ENCODE results near the gene SLC25A25.
A peak's percentile ranks its signal among the peaks of the same experiment; 100 is the strongest.
"Not testable (repeated sequence)": the region's sequence is repeated elsewhere in the genome, so short reads cannot be mapped to it uniquely, and the experiment has no call there.

Gene SLC25A25

DNA sequence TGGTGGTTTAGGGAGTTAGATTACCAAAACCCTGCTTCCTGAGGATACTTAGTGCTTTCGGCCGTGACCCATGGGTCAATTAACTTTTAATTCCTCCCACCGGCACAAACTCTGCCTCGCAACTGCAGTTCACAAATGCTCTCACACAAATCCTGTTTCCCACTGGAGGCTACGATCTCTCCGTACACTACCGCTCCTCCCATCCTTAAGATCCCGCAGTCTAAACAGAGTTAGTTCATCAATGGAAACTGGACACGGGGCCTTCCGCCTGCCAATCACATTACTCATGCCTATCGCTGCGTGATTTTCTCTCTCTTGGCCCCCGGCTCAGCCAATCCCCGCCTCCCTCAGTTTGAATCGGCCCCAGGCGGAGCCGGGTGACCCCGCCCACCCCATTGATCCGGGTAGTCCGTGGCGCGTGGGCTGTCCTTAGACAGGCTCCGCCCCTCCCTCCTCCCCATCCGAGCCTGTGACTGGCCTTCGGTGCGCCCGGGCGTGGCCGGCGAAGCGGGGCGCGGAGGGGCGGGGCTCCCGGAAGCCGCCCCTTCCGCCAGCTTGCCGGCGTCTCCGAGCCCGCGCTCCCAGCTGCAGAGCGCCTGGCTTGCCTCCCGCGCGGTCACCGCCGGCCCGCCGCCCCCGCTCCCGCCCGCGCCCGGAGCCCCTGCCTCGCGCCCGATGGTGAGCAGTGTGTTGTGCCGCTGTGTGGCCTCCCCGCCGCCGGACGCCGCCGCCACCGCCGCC, at the start of gene SLC25A25:
TSS of gene SLC25A25 (plus strand) at position 588 of the 741 bp plus-strand sequence. CDS start at position 676, 88 bp downstream.
- DNase-seq (ENCODE audit: low spot score): peak; percentile 100

DNA sequence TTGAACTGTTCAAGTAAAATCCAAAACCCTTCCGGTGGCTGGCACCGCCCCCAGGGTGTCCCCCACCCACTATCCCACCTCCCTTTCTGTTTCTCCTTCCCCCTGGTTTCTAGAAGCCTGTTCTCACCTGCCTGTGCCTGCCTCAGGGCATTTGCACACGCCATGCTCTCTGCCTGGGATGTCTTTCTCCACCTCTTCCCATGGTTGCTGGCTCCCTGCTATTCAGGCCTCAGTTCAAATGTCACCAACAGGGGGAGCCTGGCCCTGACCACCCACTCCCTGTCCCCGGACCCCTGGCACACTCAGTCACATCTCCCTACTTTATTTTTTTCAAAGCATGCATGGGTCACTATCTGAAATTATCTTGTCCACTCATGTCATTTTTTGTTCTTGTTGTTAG, 47.3 kb upstream of the SLC25A25 start:
- no peak for DNase-seq (ENCODE audit: low spot score)

DNA sequence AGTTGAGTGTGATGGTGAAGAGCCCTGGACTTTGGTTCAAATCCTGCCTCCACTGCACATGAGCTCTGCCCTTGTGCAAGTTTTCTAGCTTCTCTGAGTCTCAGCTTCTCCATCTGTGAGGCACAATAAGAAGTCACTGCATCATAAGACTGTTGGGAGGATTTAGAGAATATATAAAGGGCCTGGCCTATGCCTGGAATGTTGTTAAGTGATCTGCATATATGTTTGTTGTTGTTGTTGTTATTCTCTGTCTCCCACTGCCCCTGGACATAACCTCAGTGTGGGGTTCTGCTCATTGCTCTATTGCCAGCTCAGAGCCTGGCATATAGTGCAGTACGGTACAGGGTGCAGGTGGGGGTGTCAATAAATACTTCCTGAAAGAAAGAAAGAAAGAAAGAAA, 46.9 kb upstream of the SLC25A25 start:
- no peak for DNase-seq (ENCODE audit: low spot score)

DNA sequence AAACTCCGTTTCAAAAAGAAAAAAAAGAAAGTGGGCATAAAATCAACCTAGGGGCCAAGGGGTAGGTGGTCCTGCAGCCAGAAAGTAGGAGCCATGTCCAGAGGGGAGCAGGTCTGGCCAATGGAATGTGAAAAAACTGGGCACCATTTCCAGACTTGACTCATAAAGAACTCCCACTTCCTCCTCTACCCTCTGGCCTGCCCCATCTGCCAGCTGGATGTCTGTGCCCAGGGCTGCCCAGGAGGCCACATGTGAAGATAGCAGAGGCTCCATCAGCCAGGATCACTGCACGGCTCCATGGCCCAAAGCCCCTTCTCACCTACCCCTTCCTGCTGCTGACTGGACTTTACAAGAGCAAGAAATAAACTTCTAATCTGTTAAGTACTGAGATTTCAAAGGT, 45.1 kb upstream of the SLC25A25 start:
- no peak for DNase-seq (ENCODE audit: low spot score)

DNA sequence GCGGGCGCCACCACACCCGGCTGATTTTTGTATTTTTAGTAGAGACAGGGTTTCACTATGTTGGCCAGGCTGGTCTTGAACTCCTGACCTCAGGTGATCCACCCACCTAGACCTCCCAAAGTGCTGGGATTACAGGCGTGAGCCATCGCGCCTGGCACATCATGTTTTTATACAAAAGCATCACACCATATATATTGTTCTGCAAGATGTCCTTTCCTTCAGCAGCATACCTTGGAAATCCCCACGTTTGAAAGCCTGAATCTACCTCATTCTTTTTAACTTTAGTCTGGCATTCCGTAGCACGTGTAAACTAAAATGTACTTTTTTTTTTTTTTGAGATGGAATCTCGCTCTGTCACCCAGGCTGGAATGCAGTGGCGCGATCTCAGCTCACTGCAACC, 44.4 kb upstream of the SLC25A25 start:
- DNase-seq (ENCODE audit: low spot score): not testable (repeated sequence)

DNA sequence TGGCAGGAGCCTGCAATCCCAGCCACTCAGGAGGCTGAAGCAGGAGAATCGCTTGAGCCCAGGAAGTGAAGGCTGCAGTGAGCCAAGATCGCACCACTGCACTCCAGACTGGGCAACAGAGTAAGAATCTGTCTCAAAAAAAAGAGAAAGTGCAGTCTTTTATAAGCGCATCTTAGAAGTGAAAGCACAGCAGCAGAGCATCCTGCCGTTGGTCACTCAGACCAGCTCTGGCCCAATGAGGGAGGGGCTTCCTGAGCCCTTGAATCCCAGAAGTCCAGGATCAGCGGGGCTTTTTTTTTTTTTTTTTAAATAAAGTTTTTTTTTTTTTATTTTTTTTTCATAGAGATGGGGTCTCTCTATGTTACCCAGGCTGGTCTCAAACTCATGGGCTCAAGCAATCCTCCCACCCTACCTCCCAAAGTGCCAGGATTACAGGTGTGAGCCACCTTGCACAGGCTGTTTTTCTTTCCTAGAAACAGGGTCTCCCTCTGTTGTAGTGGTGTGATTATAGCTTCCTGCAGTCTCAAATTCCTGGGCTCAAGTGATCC, 43.2 kb upstream of the SLC25A25 start:
- no peak for DNase-seq (ENCODE audit: low spot score)

DNA sequence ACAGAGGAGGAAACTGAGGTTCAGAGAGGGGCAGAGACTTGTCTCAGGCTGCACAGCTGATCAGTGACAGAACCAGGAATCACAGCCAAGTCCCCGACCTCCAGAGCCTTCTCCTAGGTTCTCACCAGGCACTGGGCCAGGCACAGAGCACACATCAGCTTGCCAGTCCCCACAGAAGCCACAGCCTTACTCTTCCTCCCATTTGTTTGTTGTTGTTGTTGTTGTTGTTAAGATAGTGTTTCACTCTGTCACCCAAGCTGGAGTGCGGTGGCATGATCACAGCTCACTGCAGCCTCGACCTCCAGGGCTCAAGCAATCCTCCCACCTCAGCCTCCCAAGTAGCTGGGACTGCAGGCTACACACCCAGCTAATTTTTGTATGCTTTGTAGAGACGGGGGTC, 42.3 kb upstream of the SLC25A25 start:
- peak; percentile 44 for DNase-seq (ENCODE audit: low spot score)

DNA sequence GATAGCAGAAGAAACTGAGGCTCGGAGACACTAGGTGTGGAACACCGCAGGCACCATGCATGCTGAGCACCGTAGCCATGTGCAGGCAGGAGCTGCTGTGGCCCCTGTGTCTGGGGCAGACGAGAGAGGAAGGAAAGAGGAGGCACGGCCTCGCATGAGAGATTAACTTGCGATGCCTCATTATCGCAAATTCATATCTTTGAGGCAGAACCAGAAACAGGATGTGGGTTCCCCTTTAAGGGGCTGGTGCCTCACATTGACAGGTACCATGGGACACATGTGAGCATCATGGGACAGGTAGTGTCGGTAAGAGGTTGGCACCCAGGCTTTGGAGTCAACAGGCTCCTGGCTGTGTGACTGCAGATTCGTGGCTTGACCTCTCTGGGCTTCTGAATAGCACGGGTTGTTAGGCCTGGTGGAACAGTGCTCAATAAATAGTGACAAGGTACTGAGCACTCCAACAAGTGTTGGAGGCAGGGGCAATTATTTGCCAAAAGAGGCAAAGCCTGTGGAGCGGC, 41.7 kb upstream of the SLC25A25 start:
- peak; percentile 90 for DNase-seq (ENCODE audit: low spot score)

DNA sequence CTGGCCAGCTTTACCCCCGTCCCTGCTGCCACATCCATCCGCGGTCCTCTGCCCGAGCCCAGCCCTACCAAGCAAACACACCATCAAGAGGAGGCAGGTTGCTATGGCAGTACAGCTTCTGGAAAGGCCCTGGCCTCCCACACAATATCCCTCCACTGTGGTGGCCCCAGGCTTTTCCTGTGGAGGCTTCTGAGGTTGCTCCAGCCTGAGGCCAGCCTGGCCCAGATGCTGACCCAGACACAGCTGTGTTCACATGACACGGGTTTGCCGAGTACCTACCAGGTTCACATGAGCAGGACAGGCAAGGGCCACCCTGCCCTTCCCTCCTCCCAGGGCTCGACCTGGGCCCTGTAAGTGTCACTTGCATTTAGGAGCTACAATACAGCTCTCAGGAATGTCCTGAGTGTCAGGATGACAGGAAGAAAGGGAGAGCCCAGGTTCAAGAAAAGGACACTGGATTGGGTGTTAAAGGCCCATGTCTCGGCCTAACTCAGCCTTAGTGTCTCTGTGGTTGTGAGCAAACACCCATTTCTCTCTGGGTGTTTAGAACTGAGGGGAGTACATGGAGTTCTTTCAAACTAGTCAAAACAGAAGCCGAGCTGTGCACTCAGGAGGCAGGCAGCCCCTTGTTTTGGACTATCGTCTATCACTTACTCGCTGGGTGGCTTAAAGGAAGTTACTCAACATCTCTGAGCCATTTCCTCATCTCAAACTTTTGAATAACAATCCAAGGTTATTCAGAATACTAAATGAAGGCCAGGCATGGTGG, 41.1 kb upstream of the SLC25A25 start:
- peak; percentile 71 for DNase-seq (ENCODE audit: low spot score)

DNA sequence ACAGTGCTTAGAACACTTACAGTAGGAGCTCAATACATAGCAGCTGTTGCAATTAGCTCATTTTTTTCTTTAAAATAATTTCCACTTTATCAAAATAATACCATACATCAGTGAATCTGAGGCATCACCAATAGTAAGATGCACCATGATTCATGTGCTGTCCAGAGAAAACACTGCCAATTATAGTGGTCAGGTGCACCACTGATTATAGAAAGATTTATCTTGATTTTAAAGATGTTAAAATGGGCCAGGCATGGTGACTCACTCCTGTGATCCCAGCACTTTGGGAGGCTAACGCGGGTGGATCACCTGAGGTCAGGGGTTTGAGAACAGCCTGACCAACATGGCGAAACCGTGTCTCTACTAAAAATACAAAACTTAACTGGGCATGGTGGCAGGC, 40.3 kb upstream of the SLC25A25 start:
- DNase-seq (ENCODE audit: low spot score): no peak

DNA sequence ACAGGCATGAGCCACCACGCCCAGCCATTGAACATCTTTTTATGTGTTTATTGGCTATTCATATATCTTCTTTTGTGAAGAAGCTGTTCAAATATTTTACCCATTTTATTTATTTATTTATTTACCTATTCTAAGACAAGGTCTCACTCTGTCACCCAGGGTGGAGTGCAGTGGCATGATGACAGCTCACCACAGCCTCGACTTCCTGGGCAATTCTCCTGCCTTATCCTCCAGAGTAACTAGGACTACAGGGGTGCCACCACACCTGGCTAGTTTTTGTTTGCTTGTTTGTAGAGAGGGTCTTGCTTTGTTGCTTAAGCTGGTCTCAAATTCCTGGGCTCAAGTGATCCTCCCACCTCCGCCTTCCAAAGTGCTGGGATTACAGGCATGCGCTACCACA, 34.4 kb upstream of the SLC25A25 start:
- DNase-seq (ENCODE audit: low spot score): peak; percentile 39

DNA sequence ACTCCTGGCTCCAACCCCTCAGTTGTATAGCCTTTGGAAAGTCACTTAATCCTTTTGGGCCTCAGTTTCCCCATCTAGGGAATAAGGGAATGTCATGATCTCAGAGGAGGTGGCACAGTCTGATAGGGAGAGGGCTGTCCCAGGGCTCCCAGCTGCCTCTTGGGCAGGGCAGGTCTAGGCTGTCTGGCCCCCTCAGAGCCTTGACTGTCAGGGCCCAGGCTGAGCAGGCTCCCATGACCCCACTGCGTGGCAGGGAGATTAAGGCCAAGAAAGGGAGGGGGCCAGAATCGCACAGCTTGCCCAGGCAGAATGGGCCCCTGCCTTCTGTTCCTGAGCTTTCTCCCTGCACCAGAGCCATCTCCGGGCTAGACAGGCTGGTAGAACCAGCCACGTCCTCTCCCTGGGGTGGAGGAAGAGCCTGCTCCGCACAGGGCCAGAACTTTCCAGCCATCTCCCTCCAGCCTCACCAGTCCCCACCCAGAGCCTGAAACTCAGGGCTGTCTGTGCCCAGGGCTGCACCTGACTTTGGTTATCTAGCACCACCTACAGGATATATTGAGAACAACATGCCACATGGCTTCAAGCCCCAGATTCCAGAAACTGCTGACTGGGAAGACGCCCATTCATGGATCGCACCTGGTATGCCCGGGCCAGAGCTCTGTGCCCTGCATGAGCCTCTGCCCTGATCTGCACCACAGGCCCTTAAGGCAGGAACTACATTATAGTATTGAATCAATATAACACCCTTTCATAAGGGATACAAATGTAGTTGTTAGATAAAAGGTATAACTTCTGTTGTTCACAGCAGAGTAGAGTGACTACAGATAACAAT, 33.0 kb upstream of the SLC25A25 start:
- DNase-seq (ENCODE audit: low spot score): peak; percentile 85

DNA sequence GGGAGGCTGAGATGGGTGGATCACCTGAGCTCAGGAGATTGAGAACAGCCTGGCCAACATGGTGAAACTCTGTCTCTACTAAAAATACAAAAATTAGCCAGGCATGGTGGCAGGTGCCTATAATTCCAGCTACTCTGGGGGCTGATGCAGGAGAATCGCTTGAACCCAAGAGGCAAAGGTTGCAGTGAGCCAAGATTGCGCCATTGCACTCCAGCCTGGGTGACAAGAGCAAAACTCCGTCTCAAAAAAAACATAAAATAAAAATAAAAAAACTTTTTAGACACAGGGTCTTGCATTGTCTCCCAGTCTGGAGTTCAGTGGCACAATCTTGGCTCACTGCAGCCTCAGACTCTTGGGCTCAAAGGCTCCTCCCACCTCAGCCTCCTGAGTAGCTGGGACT, 31.5 kb upstream of the SLC25A25 start:
- DNase-seq (ENCODE audit: low spot score): not testable (repeated sequence)

DNA sequence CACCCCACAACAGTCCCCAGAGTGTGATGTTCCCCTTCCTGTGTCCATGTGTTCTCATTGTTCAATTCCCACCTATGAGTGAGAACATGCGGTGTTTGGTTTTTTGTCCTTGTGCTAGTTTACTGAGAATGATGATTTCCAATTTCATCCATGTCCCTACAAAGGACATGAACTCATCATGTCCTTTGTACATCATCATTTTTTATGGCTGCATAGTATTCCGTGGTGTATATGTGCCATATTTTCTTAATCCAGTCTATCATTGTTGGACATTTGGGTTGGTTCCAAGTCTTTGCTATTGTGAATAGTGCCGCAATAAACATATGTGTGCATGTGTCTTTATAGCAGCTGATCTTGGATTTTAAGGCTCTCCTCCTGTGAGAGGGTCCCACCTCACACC, 27.2 kb upstream of the SLC25A25 start:
- not testable (repeated sequence) for DNase-seq (ENCODE audit: low spot score)

DNA sequence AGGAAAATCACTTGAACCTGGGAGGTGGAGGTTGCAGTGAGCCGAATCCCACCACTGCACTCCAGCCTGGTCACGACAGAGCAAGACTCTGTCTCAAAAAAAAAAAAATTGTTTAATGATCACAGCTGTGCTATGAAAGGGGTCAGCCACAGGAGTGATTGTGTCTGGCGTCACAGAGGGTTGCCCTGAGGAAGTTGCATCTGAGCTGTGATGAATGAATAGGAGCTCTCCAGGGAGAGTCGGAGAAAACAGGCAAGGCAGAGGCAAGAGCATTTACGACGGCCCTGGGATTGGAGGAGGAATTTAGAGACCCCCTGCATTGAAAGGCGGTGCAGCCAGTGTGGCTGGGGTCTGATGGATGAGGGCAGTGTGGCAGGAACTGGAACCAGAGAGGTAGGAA, 26.0 kb upstream of the SLC25A25 start:
- no peak for DNase-seq (ENCODE audit: low spot score)

DNA sequence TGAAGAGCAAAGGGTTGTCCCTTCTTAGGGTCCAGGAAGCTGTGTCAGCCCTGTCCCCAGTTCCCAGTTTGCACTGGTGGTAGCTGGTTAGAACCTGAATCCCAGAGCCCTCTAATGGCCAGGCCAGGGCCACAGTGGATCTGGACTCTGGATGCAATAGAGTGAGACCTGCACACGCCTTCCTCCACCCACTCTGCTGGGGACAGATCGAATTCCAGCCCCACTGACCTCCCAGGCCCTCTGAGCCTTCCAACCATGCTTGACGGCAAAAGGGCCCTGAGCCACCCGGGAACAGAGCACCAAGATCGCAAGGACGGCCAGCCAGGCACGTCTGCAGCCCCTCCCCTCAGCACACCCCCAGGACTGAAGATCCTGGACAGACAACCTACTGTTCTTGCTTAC, 24.6 kb upstream of the SLC25A25 start:
- no peak for DNase-seq (ENCODE audit: low spot score)

DNA sequence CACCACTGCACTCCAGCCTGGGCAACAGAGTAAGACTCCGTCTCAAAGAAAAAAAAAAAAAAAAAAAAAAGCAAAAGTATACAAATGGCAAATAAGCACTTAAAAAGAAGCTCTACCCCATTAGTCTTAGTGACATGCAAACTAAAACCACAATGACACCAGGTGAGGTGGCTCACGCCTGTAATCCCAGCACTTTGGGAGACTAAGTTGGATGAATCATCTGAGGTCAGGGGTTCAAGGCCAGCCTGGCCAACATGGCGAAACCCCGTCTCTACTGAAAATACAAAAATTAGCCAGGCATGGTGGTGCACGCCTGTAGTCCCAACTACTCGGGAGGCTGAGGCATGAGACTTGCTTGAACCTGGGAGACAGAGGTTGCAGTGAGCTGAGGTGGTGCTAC, 22.6 kb upstream of the SLC25A25 start:
- not testable (repeated sequence) for DNase-seq (ENCODE audit: low spot score)

DNA sequence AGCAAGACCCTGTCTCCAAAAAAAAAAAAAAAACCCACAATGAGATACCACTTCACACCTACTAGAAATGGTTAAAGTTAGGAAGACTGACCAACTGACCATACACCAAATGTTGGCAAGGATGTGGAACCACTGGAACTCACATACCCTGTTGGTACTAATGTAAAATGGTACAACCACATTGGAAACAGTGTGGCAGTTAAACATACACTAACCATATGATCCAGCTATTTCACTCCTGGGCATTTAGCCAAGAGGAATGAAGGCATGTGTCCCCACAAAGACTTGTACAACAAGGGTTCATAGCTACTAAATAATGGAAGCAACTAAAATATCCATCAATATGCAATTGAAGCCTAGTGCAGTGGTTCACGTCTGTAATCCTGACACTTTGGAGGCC, 22.2 kb upstream of the SLC25A25 start:
- DNase-seq (ENCODE audit: low spot score): no peak

DNA sequence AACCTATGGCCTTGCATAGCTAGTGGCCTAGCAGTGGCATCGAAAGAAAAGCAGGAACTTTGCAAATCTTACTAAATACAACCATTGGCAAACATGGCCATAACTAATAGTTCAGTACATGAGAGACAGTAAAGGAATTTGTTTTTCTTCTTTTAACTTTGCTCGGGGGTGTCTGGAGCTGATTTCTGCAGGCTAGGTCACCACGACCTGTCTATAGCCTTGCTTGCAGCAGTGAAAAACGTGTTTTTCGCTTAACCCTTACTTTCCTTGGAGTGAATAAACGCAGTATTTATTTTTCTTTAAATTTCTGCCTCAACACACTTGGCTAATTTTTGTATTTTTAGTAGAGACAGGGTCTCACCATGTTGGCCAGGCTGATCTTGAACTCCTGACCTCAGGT, 20.8 kb upstream of the SLC25A25 start:
- DNase-seq (ENCODE audit: low spot score): no peak

DNA sequence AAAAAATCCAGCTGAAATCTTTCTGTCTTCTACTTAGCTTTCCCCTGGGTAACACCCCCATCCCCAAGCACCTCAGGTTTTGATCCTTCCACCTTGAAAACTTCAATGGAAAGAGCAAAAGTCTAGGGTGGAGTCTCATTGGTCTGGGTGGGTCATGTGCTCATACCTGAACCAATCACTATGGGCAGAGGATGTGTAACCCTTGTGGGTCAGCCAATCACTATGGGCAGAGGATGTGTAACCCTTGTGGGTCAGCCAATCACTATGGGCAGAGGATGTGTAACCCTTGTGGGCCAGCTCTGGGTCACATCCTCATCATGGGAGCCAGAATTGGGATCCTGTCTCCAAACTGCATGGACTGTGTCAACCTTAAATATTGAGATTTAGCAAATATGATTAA, 19.4 kb upstream of the SLC25A25 start:
- no peak for DNase-seq (ENCODE audit: low spot score)

DNA sequence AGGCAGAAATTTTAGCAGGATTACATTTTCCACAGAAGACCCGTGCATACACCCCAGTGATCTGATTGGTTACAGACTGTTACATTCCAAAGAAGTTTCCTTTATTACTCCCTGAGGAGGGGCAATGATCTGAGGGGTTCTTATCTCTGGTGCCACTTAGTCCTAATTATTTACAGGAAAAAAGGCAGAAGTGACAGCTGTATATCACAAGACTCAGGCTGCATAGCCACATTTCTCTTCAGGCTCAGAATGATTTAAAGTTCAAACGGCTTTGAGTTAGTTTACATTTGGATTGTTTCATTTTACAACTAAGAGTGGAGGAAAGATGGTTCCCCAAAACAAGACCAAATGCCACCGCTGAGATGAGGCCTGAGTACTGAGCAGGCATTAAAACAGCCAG, 18.2 kb upstream of the SLC25A25 start:
- no peak for DNase-seq (ENCODE audit: low spot score)

Data from CD4-positive, alpha-beta T cell treated with Interleukin-15 for 4 hours (primary cell).